LNCaP clone FGC (cell line): ENCODE data around the gene SMIM38.

Experiments used
- DNase-seq: peaks from one replicate; pipeline ENCODE4 v3.0.0-alpha.2; 2011; ENCODE audit warnings: low read depth
- H3K4me3 ChIP-seq: 2 replicates; pipeline ENCODE4 v1.5.1; 2011; ENCODE audit warnings: mild to moderate bottlenecking, low read depth, low read length, control low read depth
- TF ChIP-seq, protein P1 (sequence below): IDR thresholded peaks from 2 replicates; pipeline ENCODE4 v1.5.1; 2012; ENCODE audit warnings: mild to moderate bottlenecking; ENCODE audit not compliant: control insufficient read depth, insufficient read depth; ENCODE audit errors: extremely low read depth

The SMIM38 gene

DNA sequence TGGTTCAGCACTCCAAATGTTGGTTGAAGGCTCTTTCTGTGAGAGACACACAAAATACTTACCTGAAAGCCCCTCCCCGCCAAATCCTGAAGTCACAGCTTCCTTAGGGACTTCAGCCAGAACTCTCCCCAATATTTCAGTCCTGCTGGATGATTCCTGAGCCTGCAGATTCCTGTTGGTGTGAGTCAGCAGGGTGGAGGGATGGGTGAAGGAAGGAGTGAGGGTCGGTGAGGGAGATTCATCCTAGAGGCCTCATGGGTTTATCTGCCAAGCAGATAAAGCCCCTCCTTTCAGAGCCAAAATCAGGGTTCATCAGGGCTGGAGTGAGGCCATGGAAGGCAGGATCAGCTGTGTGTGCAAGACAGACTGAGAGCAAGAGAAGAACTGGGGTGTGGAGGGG, 37.9 kb downstream of the SMIM38 start:
- H3K4me3 ChIP-seq = no peak overlapping the region
- TF ChIP-seq, protein P1, sequence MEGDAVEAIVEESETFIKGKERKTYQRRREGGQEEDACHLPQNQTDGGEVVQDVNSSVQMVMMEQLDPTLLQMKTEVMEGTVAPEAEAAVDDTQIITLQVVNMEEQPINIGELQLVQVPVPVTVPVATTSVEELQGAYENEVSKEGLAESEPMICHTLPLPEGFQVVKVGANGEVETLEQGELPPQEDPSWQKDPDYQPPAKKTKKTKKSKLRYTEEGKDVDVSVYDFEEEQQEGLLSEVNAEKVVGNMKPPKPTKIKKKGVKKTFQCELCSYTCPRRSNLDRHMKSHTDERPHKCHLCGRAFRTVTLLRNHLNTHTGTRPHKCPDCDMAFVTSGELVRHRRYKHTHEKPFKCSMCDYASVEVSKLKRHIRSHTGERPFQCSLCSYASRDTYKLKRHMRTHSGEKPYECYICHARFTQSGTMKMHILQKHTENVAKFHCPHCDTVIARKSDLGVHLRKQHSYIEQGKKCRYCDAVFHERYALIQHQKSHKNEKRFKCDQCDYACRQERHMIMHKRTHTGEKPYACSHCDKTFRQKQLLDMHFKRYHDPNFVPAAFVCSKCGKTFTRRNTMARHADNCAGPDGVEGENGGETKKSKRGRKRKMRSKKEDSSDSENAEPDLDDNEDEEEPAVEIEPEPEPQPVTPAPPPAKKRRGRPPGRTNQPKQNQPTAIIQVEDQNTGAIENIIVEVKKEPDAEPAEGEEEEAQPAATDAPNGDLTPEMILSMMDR = no peak
- DNase-seq = no peak

DNA sequence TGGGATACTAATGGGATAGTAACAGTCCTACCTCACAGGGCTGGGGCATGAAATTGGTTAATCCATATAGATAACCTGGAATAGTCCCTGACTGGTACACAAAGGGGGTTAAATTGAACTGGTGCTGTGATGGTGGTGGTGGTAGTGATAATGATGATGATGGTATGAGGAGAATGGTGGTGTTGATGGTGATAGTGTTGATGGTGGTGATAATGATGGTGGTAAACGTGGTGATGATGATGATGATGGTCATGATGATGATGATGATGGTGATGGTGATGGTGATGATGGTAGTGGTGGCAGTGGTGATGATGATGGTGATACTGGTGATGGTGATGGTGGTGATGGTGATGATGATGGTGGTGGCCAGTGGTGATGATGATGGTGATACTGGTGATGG, 38.7 kb downstream of the SMIM38 start:
- no peak overlapping the region for H3K4me3 ChIP-seq
- DNase-seq = no peak
- TF ChIP-seq, protein P1 = no peak

DNA sequence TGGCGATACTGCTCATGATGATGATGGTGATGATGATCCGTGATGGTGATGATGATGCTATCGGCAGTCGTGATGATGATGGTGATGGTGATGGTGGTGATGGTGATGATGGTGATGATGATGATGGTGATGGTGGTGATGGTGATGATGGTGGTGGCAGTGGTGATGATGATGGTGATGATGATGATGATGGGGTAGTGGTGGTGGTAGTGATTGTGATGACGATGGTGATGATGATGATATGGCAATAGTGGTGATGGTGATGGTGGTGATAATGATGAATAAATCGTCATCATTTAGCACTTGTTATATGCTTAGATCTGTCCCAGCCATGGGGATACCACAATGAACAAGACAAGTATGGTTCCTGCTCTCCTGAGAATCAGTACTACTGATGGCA, 39.2 kb downstream of the SMIM38 start:
- DNase-seq = no peak
- TF ChIP-seq, protein P1 = no peak
- H3K4me3 ChIP-seq = no peak overlapping the region

DNA sequence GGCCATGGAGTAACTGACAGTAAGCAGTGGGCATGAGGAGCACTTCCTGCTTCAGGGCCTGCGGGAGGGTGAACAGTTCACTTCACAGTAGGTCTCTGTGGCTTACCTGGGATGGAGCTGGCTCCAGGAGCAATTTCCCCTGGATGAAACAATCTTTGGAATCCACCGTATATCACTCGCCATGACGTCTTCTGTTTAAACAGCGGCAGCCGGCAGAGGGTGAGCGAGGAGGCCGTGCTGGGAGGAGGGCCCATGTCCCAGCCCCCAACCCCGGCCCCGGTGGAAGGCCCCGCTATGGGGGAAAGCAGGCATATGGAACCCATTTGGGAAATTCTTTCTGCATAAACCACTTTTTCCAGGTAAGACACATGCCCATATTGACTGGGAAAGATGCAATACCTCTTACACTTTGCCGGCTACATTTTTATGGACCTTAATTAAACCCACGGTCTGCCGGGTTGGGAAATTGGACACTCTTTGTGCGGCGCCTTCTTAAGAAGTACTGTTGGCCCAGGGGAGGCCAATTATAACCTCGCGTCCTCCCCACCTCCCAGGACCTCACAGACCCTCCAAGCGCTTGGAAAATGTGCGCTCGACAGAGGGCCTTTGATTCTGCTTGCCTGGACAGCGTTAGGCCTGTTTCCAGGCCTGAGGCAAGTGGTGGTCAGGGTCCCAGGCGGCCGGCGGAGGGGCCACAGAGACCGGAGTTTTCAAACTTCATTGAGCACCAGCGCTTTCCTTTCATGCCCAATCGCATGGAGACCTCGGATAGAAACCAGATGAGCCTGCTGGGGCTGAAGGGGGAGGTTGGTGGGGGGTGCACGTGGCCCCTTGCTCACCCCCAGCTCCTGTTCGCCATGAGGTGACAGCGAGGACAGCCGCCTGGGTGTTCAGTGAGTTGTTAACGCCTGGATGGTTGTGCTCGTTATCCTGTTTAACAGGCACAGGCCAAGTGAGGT, 40.4 kb downstream of the SMIM38 start:
- TF ChIP-seq, protein P1 = no peak
- H3K4me3 ChIP-seq = no peak overlapping the region
- no peak for DNase-seq

DNA sequence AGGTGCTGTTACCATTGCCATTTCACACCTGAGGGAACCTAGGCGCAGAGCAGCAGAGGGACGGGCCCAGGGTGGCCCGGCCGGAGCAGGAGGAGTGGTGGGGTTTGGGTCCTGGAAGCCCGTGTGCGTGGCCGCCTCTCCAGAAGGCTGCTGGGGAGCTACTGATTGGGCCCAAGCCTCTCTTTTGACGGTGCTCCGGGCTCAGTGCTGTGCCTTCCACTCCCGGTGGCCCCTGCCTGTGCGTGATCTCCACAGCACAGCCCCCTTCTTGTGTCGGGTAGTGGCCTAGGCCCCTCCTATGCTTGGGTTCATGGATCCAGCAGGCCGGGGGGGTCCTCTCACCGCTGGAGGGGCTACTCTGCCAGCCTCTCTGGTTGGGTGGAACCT, 41.0 kb downstream of the SMIM38 start:
- TF ChIP-seq, protein P1 = no peak
- H3K4me3 ChIP-seq = no peak overlapping the region
- no peak for DNase-seq

DNA sequence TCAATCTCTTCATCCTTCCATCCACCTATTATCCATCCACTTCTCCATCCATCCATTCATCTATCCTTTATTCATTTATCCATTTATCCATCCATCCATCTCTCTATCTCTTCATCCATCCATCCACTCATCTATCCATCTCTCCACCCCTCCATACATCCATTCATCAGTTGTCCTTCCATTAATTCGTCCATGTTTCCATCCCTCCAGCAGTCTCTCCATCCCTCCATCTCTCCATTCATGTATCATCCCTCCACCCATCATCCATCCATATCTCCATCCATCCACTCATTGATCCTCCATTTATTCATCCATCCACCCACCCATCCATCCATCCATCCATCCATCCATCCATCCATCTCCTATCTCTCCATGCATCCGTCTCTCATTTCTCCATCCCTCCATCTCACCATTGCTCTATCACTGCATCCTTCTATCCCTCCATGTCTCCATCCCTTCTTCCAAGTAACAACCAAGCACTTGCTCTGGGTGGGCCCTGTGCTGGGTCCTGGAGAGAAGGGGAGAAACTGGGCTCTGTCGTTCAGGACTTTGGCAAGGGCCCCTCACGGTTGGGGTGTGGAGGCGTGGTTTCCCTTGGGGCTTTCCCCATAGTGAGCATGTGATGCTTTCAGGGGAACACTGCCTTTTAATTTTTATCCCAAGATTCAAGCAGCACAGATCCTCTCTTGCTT, 43.3 kb downstream of the SMIM38 start:
- no peak for DNase-seq
- no peak overlapping the region for H3K4me3 ChIP-seq
- TF ChIP-seq, protein P1 = no peak
